Measurements from ENCODE around the gene SH3BGR. TPM values are rescaled to one million over a fixed set of nuclear protein-coding genes. Genes with fewer than 3 reads are reported as not detected.

Gene SH3BGR
- total RNA-seq, 1 donor: 6.2 TPM

DNA sequence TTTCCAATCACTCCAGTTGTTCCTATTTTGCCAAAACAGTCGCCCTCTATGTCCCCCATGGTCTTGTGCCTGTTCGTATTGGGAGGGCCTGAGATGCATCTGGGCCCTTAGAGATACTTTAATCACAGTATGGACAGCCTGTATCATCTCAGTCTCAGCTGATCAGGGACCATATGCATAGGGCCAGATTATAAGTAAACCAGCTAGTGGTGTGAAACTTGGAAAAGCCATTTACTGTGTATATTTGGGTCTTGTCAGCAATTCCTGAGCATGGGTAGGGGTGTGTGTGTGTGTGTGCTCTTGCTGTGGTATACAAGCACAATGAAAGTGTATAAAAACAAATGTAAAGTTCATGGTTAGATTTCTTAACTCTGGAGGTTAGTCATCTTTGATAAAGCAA, 22.8 kb downstream of the SH3BGR start:
- TF ChIP-seq, protein P1, sequence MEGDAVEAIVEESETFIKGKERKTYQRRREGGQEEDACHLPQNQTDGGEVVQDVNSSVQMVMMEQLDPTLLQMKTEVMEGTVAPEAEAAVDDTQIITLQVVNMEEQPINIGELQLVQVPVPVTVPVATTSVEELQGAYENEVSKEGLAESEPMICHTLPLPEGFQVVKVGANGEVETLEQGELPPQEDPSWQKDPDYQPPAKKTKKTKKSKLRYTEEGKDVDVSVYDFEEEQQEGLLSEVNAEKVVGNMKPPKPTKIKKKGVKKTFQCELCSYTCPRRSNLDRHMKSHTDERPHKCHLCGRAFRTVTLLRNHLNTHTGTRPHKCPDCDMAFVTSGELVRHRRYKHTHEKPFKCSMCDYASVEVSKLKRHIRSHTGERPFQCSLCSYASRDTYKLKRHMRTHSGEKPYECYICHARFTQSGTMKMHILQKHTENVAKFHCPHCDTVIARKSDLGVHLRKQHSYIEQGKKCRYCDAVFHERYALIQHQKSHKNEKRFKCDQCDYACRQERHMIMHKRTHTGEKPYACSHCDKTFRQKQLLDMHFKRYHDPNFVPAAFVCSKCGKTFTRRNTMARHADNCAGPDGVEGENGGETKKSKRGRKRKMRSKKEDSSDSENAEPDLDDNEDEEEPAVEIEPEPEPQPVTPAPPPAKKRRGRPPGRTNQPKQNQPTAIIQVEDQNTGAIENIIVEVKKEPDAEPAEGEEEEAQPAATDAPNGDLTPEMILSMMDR (IDR thresholded peaks at IDR 0.05; ENCODE audit: insufficient read depth, low read length): no peak
- DNase-seq (ENCODE audit: low read depth): peak; percentile 4

DNA sequence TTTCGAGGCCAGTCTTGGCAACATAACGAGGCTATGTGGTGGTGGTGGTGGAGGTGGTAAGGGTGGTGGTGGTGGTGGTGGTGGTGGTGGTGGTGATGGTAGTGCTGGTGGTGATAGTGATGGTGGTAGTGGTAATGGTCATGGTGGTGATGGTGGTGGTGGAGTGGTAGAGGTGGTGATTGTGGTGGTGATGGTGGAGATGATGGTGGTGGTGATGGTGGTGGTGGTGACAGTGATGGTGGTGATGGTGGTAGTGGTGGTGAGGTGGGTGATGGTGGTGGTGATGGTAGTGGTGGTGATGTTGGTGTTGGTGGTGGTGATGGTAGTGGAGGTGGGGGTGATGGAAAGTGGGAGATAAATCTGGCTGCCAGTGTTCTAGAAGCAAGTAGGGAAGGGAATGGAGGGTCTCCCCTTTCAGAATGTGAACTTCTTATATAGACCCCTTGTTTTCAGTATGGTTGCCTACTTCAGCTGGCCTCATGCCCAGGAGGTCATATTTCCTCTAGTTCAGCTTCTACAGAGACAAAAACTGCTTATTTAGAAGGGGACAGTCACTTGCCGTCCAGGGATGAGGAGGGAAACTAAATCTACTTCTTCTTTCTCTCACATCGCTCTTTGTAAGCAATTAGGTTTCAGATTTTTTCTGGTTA, 27.5 kb downstream of the SH3BGR start:
- DNase-seq (ENCODE audit: low read depth): no peak
- TF ChIP-seq, protein P1 (IDR thresholded peaks at IDR 0.05; ENCODE audit: insufficient read depth, low read length): no peak
- no peak overlapping the region for H3K4me3 ChIP-seq (ENCODE audit: low read depth, low read length)

More for the DNA sequence above, 22.8 kb downstream of the SH3BGR start:
- no peak overlapping the region for H3K4me3 ChIP-seq (ENCODE audit: low read depth, low read length)

DNA sequence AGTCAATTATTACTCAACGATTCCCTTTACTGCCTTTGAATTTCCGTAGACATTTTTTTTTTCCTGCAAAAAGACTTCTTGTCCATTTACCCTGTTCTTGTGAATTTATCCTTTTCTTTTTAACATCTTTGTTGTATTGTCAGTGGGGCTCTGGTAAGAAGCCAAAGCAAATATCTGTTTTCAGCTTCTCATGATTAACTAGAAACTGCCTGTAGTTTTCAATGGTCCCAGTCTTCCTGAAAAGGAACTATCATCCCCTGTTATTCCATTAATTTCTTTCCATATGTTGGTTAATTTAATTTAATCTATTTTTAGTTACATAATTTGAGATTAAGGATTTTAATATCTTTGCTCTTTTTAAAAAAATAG, 28.0 kb downstream of the SH3BGR start:
- DNase-seq (ENCODE audit: low read depth): no peak
- no peak overlapping the region for H3K4me3 ChIP-seq (ENCODE audit: low read depth, low read length)
- TF ChIP-seq, protein P1 (IDR thresholded peaks at IDR 0.05; ENCODE audit: insufficient read depth, low read length): no peak

DNA sequence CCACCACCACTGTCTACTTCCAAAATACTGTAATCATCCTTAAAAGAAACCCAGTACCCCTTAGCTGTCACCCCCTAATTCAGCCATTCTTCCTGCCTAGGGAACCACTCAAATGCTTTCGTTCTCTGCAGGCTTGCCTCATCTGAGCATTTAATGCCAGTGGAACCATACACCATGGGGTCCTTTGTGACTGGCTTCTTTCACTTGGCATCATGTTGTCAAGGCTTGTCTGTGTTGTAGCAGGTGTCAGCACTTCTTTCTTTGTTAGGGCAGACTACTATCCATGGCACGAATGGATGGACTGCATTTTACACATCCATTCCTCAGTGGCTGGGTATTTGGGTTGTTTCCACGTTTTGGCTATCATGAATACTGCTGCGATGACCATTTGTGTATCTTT, 28.5 kb downstream of the SH3BGR start:
- TF ChIP-seq, protein P1 (IDR thresholded peaks at IDR 0.05; ENCODE audit: insufficient read depth, low read length): no peak
- H3K4me3 ChIP-seq (ENCODE audit: low read depth, low read length): no peak overlapping the region
- DNase-seq (ENCODE audit: low read depth): no peak

DNA sequence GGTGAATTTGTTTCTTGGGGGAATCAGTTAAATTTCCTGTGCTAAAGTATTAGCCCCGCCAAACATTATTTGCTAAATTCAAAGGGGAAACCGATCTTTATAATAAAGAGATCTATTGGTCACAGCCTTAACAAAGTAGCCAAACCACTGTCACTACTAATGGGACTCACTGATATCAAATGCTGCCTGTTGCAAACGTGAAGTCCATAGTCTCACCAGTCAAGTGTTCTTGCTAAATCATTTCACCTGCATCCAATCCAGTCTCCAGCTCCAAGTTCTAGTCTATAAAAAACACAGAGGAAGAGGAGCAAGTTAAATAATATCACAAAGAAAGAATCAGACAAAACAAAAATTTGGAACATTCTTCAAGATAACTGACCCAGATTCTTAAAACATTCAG, 30.1 kb downstream of the SH3BGR start:
- no peak overlapping the region for H3K4me3 ChIP-seq (ENCODE audit: low read depth, low read length)
- TF ChIP-seq, protein P1 (IDR thresholded peaks at IDR 0.05; ENCODE audit: insufficient read depth, low read length): no peak
- DNase-seq (ENCODE audit: low read depth): no peak

DNA sequence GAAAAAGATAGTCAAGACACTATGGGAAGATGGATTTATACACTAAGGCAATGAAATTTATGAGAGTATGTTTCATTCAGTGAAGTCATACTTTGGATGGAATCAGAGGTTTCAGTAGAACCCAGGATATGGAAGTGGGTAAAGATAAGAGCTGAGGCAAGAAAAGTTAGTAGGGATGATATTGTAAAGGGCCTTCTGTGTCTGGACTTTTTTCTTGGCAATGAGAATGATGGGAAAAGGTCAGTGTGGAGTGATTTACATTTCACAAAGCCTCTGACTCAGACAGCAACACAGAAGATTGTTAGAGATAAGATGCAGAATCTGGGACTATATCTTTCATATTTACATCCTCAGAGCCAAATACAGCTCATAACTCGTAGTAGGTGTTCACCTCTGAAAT, 32.1 kb downstream of the SH3BGR start:
- peak; percentile 83 for DNase-seq (ENCODE audit: low read depth)
- TF ChIP-seq, protein P1 (IDR thresholded peaks at IDR 0.05; ENCODE audit: insufficient read depth, low read length): no peak
- no peak overlapping the region for H3K4me3 ChIP-seq (ENCODE audit: low read depth, low read length)
